Keratinocyte (primary cell): ENCODE measurements around the gene P2RX2.

Source experiments
- CTCF ChIP-seq, 3 experiments: IDR thresholded peaks in 1 of 3; conservative IDR thresholded peaks in 1 of 3; optimal IDR thresholded peaks in 1 of 3; 2 replicates in 2 of 3; 3 replicates in 1 of 3; pipeline versions ENCODE3 to v1.5.1; 2011; ENCODE audit warnings: low read length in 3 of 3, mild to moderate bottlenecking in 3 of 3, moderate library complexity in 2 of 3, control low read depth in 1 of 3, inconsistent platforms in 1 of 3; ENCODE audit not compliant: insufficient read depth in 2 of 3; ENCODE audit errors: extremely low read depth in 1 of 3
- EZH2 ChIP-seq: IDR thresholded peaks from one replicate; pipeline ENCODE4 v1.6.1; 2012; ENCODE audit warnings: inconsistent platforms, mild to moderate bottlenecking, low read length, moderate library complexity

GRCh38 chr12:132575661-132576060 is 42.9 kb upstream of the P2RX2 start:
- TF ChIP-seq CTCF (optimal IDR thresholded peaks at IDR 0.05 in 1 of 3, IDR thresholded peaks at IDR 0.05 in 1 of 3, conservative IDR thresholded peaks at IDR 0.05 in 1 of 3; ENCODE audit: extremely low read depth in 1 of 3, insufficient read depth in 2 of 3, low read length in 3 of 3) (no peak), EZH2 (no peak)
